Skin of body (tissue), 2 donors: ENCODE measurements around the gene RASSF6. TPM values are rescaled to one million over a fixed set of nuclear protein-coding genes. Genes with fewer than 3 reads are reported as not detected.
"Not testable (repeated sequence)": the region's sequence is repeated elsewhere in the genome, so short reads cannot be mapped to it uniquely, and the experiment has no call there.

Experiments
- DNase-seq: peaks from one replicate; lab custom pipeline; 2025; lab: John Stamatoyannopoulos, UW
- total RNA-seq: library from RNA; depleted of rRNA; stranded (reverse); fragments of >200 nt; gene quantifications from one replicate; pipeline ENCODE4 v1.2.3, GENCODE V29; 2014

Gene RASSF6, protein sequence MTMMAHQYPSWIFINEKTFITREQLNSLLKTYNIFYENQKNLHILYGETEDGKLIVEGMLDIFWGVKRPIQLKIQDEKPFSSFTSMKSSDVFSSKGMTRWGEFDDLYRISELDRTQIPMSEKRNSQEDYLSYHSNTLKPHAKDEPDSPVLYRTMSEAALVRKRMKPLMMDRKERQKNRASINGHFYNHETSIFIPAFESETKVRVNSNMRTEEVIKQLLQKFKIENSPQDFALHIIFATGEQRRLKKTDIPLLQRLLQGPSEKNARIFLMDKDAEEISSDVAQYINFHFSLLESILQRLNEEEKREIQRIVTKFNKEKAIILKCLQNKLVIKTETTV
- 0.89 TPM for total RNA-seq

DNA sequence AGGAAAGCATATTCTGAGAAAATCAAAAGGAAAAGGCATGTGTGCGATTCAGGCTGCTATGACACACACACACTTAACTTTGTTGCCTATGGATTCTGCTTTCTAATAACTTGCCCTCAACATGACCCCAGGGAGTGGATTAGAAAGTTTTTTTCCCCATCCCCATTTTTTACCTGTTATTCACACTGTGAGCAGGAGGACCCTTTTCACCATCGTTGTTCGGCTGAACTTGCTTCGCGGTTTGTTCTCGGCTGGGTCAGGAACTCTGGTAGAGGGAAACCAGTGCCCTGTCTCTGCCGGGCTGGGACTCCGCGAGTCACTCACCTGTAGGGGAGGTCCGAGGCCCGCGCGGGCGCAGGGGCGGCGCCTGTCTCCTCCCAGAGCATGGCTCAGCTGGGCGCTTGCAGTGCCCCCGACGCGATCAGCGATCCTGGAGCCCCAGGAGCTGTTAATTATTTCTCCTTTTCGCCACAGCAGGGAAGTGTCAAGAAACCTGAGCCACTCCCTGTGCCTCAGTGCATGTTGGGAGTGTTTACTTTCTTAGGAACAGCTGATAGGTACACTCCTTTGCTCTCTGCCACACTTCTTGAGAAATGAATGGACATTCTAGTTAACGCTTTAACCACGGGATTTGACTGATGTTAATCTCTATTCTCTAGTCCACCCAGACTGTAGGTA is at the start of gene RASSF6:
Gene RASSF6 (minus strand): TSS at position 322 of the 678 bp plus-strand sequence. CDS start 8,641 bp downstream, outside the sequence.
- no peak for DNase-seq

DNA sequence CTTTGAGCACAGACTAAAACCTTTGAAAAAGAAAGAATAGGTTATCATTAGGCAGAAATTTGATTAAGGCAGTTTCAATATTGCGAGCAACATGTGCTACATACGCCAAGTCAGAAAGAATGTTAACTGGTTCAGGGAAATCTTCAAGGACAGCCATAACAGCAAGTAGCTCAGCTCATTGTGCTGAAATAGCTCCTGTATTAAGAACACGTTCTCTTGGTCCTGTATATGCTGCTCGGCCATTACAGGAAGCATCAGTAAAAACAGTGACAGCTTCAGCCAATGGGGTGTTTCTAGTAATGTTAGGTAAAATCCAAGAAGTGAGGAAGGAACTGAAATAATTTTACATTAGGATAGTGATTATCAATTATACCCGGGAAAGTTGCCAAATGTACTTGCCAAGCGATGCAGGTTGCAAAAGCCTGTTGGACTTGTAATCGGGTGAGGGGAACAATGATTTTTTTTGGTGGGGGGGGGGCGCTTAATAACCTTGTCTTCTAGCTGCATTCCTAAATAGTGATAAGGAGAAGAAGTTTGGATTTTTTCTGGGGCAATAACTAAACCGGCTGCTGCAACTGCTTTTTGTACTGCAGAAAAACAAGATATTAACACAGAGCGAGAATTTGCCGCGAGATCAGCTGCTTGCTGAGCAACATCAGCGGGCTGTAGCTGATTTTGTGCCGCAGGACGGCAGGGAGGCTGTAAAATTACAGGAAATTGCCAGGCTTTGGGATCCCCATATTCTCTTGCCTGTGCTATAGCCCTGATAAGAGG is 49.4 kb upstream of the RASSF6 start:
- no peak for DNase-seq

DNA sequence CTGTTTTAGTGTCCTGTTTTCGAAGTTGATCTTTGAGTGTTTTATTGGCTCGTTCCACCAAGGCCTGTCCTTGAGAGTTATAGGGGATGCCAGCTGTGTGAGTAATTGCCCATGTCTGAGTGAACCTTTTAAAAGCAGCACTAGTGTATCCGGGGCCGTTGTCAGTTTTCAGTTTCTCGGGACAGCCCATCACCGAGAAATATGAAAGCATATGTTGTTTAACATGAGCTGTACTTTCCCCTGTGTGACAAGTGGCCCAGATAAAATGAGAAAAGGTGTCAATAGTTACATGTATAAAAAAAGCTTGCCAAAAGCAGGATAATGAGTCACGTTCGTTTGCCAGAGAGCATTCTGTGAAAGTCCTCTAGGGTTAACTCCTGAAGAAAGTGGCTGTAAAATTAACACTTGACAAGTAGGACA is 48.6 kb upstream of the RASSF6 start:
- no peak for DNase-seq

DNA sequence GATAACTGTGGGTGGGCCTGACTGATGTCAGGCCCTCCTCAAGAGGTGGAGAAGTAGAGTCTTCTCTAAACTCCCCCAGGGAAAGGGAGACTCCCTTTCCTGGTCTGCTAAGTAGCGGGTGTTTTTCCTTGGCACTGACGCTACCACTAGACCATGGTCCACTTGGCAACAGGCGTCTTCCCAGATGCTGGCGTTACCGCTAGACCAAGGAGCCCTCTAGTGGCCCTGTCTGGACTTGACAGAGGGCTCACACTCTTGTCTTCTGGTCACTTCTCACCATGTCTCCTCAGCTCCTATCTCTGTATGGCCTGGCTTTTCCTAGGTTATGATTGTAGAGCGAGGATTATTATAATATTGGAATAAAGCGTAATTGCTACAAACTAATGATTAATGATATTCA is 45.7 kb upstream of the RASSF6 start:
- DNase-seq = not testable (repeated sequence)

DNA sequence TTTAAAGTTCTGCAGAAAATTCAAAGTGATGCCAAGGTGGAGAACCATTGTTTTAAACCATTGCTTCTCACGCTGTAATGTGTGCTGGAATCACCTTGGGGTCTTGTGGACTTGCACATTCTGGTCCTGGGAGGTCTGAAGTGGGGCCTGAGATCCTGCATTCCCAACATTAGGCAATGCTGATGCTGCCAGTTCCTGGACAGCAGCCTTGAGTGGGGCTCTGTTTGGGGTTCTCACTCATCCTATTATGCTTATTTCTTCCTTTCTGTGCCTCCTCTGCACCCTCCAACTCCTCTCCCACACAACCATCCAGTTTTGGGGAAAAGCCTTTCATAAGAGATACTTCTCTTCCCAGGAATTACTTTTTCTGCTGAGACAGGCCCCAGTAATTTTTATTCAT is 44.2 kb upstream of the RASSF6 start:
- no peak for DNase-seq

DNA sequence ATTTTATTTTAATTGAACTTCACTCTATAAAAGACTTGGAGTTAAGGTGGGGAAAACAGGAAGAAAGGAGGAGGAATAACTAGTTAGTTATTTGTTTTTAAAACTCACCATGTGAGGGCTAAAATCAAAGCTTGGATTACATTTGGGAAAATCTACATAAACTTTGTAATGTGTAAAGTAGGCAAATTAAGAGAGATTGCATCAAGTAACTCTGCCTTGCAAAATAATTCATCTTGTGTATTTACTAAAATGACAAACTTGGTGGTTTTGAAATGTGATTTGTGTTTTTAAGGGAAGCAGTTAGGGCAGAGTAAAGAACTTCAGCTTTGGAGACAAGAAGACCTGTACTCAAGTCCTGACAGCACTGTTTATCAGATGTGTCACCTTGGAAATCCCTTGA is 43.3 kb upstream of the RASSF6 start:
- no peak for DNase-seq

DNA sequence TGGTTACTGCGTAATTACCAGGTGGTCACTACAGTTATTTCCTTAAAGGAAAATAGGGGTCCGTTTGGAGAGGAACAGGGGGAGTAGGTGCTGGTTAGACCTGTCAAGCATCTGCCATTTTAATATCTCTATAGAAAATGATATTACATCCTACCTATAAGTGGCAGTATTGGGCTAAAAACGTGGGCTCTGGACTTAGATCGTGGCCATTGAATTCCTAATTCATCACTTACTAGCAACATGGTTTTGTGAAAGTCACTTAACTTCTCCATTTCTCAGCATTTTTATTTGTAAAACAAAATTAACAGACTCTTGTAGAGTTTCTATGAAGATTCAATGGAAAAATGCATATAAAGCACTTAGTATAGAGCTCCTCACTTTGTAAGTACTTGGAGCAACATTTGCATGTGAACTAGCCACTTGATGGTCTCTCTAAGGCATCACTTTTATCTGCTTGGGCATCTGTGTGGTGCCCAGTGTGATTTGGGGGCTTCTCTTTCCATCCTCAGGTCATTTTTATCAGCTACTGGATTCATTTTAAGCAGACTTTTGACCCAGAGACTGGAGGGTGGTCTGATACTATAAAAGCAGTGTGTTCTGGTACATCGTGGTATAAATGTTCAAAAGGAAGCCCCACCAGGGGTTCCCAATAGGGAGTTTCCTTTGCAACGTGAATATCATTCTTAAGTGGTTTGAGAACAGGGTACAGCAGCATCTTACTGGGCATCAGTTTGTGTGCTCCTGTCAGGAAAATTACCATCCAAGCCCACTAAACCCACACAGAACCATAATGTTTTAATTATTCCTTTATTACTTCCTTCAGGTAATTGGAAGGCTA is 42.7 kb upstream of the RASSF6 start:
- peak; percentile 16 for DNase-seq

DNA sequence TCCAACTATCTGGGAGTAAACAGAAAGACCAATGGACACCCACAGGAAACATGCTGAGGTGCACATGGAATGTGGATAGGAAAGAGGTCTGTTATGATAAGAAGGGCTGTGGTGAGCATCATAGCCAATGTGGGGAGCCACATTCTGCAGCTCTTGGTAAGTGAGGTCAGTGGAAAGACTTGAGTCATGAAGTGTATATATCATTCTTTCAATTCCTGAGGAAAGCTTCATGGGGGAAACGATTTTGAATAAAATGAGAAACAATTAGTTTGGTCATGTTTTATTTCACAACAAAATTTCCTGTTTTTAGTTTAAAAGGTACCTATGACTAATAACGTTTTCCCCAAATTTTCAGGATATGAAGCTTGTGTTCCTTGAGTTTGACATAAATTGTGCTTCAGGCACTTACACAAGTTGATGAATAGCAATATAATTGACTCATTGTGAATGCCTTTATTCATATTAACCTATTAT is 41.4 kb upstream of the RASSF6 start:
- no peak for DNase-seq

DNA sequence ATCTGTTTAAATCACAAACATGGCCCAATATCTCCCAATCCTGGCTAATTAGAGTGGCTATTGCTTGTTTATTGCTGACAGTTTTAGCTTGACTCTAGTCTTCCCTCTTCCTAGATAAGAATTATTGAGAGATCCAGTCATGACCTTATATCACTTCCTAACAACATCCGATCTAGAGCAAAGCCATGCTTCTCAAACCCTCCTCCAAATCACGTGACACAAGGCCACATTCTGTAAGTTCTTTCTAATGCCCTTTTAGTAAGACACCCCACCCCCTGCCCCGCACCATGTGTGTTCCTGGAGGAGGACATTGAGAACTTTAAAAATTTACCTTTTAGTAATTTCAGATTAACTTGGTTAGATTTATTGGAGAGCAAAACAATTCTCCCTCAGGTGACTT is 40.6 kb upstream of the RASSF6 start:
- no peak for DNase-seq

DNA sequence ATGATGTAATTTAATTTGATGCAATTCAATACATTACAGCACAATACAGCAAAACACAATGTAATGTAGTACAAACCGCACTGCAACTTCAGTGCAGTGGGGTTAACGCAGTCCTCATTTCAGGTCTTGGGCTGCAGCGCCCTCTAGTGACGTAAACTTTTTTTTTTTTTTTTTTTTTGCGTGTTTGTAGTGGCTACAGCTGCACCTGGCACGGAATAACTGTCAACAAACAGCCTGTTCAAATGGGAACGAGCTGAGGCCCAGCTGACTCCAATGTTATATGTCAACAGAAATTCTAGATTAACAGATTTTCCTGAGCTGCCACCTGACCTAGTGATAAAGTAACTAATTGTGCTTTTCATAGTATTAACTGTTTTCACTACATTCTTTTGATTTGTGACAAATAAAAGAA is 33.5 kb upstream of the RASSF6 start:
- DNase-seq = peak; percentile 33

DNA sequence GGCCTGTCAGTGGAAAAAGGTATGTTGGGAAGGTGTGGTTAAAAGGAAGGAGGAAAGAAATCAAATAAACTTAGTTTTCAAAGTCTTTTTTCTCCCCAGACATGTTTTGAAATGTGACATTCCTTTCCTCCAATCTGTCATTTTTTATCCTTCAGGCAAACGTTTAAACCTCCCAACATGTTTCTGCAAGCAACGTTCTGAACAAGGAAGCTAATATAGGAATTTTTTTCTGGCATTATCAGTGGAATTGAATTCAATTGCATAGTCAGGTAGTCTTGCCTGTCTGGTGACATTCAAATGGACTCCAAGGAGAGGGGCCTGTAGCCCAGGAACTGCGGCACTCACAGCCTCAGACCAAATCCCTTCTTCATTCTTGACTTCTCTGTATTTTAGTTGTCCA is 30.0 kb upstream of the RASSF6 start:
- no peak for DNase-seq

DNA sequence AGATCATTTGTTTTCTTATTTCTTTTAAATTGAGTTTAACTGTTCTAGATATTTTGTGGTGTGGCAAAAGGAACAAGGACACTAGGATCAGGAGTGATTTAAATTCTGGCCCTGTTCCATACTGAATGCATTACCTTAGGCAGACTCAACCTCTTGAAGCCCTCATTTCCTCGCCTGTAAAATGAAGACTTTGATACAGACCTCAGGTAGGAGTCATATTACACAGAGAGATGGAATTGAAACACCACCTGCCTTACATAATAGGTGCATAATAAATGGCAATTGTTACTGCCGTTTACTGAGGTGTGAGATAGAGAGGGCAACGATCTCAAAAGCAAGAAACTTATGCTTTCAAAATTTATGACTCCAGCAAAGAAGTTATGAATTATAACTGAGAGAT is 28.2 kb upstream of the RASSF6 start:
- DNase-seq = no peak

DNA sequence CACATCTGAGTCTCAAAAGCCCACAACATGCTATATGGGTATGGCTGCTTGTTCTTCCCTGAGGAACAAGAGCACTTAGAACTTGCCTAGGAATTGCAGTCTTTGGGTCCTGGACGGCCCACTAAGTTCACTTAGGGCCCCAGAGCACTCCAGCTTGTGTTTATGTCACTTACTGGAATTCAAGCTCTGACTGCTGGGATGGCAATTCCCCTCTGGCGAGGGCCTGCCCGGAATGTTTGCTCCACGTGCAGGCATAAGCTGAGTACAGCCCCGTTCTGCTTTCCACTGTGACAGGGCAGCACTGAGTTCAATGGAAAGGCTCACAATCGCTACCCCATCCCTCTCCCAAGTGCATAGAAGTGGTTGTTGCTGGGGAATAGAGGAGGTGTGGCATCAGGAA is 25.9 kb upstream of the RASSF6 start:
- no peak for DNase-seq

DNA sequence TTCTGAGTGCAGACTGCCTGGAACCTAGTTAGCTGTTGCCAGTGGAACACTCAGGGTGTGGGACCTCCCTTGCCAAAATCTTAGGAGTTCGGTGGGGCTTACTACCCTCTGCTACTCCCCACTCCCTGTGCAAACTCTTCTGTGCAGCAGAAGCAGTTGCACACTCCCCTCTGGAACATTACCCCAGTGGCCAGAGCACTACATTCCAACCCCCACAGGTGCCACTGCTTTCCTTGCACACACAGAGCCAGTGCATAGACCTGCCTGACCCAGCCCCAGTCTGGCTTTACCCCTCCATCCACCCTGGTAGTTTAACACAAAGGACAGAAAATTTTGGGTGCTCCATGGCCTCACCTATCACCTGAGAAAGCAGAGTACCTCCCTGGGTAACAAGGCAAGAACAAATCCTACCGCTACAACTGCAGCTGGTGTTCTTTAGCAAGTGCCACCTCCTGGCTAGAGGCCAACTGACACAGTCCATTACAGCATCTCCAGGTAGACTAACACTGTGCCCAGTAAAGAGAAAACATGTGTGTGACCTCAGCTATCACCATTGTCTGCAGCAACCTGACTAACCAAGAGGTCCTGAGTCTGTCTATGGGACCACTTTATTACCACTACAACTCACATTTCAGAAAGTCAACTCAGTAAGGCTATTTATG is 11.5 kb upstream of the RASSF6 start:
- DNase-seq = no peak

DNA sequence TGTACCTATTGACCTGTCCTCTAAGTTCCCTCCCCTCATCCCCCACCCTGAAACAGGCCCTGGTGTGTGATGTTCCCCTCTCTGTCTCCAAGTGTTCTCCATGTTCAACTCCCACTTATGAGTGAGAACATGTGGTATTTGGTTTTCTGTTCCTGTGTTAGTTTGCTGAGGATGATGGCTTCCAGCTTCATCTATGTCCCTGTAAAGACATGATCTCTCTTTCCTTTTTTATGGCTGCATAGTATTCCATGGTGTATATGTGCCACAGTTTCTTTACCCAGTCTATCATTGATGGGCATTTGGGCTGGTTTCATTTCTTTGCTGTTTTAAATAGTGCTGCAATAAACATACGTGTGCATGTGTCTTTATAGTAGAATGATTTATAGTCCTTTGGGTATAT is 8.6 kb upstream of the RASSF6 start:
- DNase-seq = not testable (repeated sequence)

DNA sequence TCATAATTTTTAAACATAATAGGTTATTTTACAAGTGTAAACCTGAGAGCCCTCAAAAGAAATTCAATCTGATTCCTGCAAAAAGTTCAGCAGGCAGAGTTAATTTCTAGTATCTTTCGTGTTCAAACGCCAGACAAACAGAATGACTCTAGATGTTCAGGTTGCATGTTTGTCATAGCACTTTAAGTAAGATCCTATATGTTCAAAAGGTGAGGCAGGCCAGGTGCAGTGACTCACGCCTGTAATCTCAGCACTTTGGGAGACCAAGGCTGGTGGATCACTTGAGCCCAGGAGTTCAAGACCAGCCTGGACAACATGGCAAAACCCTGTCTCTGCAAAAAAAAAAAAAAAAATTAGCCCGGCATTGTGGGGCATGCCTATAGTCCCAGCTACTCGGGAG is 1.1 kb upstream of the RASSF6 start:
- DNase-seq = no peak

DNA sequence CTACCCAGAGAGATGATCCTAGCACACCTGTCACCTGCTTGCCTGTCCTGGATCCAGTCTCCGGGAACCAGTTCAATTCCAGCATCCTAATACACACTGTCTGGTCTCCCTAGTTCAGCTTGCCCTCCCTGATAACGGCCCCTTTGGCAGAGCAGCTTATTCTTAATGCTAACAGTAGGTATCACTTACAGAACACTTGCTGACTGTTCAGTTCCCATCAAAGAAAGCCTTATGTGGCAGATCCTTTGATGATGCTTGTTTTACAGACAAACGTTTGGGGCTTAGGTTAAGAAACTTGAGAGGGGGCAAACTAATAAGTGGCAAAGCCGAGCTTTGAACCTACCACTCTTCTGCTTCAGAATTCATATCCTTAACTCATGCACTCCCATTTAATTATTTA is 890 bp downstream of the RASSF6 start:
- DNase-seq = no peak

DNA sequence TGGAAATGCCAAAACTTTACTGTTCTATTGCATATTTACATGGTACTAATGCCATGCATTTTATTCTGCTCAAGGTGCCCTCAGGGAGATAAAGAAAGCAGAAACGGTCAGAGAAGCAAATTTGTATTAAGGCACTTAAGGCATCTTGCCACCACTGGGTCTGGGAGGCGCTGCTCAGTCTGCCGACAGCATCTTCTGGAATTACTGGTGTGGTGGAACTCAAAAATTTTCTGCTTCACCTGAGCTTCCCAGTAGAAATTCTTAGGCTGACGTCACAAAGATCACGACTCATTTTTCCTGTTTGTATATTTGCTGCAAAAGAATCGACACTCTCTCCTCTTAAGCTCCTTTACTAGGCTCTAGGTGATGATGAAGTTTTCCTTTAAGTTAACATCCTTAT is 3.0 kb downstream of the RASSF6 start:
- no peak for DNase-seq

DNA sequence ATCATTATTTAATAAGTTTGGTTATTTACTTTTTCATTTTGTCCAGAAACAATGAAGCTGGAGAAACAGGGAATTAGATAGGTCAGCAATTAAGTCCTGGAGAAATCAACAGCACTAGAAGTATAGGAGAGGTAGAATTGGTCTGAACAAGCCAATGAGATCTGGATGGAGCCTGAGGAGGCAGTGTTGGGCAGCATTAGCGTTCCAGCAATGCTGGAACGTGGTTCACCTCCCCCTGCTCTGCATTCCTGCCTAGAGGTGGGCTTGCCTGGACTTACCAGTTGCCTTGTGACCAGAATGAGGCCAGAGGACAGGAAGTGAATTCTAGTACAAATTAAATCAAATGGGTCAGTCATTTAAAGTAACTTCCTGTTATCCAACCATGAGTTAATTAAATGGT is 4.6 kb downstream of the RASSF6 start:
- DNase-seq = no peak

DNA sequence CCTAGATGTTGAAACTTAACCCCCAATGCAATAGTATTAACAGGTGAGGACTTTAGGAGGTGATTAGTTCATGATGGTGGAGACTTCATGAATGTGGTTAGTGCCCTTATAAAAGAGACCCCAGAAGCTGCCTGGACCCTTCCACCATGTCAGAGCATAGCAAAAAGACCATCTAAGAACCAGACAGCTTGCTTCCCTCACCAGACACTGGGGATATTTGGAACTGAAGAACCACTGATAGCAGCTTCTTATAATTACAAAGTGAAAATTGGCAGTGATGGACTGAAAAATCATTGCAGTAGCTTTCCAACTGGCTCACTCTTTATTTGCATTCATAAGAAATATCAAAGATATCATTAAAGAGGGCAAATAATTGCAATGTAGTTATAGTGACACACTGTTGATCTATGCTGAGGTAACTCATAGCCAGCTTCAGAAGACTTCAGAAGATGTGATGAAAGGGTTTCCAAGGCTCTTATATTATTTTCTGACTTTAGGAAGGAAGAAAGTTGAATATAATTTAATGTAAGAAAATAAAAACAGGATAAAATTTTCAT is 5.8 kb downstream of the RASSF6 start:
- no peak for DNase-seq
